ENCODE results near the gene VTI1A.

- no peak for TF ChIP-seq CTCF (IDR thresholded peaks at IDR 0.05)
- no peak for TF ChIP-seq POLR2A (IDR thresholded peaks at IDR 0.05)
These were observed 251.3 kb downstream of the VTI1A start for GRCh38 chr10:112698133-112698817.
